ENCODE measurements around the gene SLC3A2.

DNA sequence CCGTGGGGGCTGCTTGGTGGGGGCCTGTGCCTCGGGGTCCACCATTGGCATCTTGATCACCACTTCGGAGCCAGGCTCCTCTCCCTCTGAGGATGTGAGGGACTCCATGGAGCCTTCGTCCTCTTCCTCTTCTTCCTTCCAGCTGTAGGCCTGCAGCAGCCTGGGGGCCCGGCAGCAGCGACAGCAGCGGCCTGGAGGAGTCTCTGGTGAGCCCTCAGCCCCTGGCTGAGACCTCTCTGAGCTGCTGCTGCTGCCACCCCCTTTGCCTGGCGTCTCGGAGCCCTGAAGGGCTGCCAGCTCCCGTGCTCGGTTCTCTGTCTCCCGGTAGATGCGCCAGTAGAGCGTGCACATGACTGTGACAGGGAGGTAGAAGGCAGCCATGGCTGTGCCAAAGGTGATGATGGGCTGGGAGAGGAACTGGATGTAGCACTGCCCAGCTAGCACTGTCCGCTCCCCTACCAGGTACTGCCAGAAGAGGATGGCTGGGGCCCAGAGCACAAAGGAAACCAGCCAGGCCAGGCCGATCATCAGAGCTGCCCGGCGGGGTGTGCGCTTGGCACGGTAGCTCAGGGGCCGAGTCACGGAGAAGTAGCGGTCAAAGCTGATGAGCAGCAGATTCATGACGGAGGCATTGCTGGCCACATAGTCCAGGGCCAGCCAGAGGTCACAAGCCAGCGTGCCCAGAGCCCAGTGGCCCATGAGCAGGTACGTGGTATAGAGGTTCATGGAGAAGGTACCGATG, 29.6 kb downstream of the SLC3A2 start:
- TF ChIP-seq, protein P1, sequence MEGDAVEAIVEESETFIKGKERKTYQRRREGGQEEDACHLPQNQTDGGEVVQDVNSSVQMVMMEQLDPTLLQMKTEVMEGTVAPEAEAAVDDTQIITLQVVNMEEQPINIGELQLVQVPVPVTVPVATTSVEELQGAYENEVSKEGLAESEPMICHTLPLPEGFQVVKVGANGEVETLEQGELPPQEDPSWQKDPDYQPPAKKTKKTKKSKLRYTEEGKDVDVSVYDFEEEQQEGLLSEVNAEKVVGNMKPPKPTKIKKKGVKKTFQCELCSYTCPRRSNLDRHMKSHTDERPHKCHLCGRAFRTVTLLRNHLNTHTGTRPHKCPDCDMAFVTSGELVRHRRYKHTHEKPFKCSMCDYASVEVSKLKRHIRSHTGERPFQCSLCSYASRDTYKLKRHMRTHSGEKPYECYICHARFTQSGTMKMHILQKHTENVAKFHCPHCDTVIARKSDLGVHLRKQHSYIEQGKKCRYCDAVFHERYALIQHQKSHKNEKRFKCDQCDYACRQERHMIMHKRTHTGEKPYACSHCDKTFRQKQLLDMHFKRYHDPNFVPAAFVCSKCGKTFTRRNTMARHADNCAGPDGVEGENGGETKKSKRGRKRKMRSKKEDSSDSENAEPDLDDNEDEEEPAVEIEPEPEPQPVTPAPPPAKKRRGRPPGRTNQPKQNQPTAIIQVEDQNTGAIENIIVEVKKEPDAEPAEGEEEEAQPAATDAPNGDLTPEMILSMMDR (IDR thresholded peaks at IDR 0.05), result no peak
- no peak for TF ChIP-seq POLR2AphosphoS5 (IDR thresholded peaks at IDR 0.05)
- no peak for TF ChIP-seq POLR2A (IDR thresholded peaks at IDR 0.05)
- TF ChIP-seq EP300 (IDR thresholded peaks at IDR 0.05), result no peak
